GM12874 (cell line): ENCODE data around the gene HOXB2.

Experiments
- TF ChIP-seq, protein P1 (sequence below): IDR thresholded peaks from 2 replicates; pipeline ENCODE4 v1.5.1; 2011; ENCODE audit warnings: low read depth, mild to moderate bottlenecking, control low read depth, low read length, moderate library complexity; ENCODE audit not compliant: insufficient read depth

Gene HOXB2

DNA sequence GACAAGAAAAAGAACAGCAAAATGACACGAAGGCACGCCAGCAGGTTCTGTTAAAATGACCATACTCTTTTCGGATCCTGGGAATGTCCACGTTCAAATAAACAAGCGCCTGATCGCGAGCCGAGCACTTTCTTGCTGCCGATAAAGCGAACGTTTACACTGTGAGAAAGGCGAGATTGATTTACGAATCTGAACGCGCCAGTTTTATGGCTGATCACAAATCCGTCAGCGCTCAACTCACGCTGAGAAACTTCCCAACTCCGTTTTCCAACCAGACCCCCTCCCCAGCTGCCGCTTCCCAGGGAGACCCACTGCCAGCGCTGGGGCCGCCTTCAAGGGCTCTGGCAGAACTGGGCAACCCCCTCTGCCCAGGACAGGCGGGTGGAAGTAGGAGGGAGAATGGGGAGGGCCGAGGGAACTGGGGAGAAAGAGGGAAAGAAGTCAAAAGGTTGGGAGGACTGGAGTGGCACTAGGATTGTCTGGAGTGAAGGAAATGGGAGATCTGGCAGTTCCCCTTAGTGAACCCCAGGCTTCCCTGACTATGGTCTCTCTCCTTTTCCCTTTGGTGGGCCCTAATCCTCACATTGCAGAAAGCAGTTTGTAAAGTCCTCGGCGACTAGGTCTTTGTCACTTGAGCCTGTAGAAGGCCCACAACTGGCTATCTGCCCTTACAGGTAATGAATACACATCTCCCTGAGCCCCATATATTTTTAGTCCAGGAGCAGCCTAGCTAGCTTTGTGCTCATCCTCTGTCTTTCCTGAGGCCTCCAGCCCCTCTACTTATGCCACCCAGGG lies 26.3 kb upstream of the HOXB2 start:
- TF ChIP-seq, protein P1, sequence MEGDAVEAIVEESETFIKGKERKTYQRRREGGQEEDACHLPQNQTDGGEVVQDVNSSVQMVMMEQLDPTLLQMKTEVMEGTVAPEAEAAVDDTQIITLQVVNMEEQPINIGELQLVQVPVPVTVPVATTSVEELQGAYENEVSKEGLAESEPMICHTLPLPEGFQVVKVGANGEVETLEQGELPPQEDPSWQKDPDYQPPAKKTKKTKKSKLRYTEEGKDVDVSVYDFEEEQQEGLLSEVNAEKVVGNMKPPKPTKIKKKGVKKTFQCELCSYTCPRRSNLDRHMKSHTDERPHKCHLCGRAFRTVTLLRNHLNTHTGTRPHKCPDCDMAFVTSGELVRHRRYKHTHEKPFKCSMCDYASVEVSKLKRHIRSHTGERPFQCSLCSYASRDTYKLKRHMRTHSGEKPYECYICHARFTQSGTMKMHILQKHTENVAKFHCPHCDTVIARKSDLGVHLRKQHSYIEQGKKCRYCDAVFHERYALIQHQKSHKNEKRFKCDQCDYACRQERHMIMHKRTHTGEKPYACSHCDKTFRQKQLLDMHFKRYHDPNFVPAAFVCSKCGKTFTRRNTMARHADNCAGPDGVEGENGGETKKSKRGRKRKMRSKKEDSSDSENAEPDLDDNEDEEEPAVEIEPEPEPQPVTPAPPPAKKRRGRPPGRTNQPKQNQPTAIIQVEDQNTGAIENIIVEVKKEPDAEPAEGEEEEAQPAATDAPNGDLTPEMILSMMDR: no peak

DNA sequence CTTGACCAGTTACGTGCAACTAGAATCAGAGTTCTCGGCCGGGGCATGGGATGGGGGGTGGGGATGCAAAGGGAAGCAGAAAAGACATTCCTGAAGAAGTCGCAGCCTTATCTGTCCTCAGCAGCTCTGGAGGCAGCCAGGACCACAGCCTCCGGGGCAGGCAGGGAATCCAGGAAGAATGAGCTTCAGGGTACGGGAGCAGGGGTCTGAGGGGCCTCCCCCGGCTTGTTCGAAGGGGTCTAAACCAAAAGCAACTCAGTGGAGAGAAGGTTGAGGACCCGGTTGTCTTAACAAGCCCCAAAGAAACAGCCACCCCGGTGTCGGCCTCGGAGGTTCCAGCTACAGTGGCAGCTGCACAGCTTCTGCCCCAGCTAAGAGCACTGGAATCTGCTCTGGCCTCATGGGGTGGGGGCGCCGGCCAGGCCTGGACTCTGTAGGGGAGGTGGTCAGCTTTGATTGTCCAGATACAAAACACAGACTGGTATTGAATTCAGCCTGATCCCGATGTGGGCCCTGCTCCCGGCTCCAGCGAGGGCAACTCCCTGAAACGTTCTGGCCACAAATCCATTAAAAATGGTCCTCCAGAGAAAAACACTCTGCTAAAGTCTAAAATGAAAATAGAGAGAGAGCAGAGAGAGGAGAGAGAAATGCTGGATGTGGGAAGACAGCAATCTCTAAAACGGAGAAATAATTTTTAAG lies 25.6 kb upstream of the HOXB2 start:
- TF ChIP-seq, protein P1: no peak

DNA sequence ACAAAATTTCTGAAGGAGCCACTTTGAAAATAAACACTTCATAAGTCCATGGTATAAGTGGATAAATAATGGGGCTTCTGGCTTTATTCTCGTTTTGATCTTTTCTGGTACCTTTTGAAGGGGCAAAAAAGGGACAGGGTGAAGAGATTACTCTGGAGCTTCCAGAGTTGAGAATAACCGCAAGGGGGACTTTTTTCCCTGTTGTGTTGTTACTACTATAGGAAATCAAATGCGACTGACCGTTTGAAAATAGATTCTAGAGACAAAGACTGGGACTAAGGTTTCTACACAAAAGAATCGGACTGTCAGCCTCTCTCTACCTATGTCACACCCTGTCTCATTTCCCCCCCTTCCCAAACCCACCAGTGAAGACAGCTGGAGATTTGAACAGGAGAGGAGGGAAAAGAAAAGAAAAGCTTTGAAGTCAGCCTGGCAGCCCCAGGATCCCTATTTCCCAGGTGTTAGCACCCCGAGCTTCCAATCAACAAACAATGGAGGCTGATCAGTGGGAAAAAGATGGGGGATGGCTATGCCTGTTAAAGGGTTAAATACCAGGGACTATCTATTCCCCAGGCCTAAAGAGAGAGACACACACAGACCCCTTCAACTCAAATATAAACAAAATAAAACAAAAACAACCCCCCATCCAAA lies 24.9 kb upstream of the HOXB2 start:
- TF ChIP-seq, protein P1: no peak

DNA sequence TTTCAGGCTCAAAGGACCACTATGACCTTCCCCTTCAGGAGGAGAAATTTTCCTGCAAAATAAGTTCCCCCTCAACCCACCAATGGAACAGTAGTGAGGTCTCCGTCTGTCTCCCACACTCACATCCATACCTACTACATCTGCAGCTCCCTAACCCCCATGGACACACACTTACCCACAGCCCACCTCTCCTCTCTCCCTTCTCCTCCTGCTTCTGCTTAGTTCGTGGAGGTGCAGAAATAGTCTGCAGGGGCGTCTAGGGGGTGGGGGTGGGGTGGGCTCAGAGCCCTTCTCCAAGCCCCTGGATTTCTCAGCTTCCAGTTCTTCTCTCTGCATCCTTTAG lies 24.3 kb upstream of the HOXB2 start:
- TF ChIP-seq, protein P1: no peak

DNA sequence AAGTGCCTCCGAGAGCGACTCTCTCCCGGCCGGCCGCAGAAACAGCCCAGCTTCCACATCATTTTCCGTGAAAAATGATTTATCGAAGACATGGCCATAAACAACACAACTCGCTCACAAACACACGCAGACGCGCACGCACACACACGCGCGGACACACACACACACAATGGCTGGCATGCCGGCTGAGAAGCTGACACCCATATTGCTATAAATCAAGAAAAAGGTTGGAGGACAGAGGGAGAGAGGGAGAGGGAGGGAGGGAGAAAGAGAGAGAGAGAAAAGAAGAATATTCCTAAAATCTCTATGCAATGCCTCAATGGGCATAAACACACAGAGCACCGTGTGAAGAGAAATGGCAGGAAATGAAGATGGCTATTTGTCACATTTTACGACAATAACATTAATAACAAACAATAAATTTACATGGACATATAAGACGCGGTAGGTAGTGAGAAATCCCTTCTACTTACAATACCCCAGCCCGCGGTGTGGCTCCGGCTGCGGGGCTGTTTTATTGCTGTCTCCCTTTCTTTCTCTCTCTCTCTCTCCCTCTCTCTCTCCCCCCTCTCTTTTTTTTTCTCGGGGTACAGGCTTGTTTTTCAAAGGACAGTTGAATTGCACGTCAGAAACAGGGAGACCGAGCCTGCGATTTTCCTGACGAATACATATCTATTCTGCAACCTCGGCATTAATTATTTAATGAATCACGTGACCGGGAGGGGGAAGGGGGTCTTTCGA lies 23.8 kb upstream of the HOXB2 start:
- TF ChIP-seq, protein P1: no peak

DNA sequence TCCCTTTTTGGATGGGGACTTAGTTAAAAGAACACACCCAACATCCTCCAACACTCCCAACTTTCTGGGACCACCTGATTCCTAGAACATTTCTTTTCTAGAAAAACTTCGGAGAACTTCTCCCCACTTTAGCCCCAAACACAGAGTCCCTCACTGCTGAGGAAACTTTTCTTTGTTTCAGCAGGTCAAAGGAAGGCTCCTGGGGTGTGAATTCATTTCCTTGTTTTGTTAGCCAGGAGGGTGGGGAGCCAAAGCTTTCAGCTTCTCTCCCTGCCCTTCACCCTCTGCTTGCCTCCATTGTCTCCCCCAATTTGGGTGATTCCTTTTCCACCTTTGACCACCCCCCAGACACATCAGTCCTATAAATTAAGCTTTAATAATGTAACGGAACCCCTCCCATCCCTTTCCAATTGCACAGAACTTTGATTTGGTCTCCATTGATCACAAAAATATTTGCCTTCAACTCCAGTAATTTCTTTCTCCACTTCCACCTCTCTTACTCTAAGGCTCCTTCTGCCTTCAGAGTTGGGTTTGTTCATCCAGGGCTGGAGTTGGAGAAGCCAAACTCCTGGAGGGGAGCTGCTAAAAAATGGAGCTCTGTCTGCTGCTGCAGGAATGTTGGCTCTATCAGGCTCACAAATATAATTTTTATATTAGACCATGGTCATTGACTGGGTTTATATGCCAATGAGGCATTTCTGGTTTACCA lies 22.9 kb upstream of the HOXB2 start:
- TF ChIP-seq, protein P1: no peak

DNA sequence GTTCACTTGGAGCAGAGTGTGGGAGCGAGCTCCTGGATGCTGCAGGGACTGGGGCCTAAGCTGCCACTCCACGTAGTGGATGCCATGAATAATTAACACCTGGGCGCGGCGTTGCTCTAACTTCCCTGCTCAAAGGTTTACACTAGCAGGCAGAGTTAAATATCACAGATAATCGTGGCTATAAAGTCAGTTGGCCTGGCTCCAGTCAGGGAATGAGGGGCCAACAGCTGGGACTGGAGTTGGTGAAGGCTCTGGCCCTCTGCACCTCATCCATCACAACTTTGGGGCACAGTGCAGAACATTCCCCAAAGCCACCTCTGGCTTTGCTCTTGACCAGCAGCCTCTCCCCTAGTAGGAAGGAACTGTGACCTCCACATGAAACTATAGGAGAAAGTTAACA lies 22.3 kb upstream of the HOXB2 start:
- TF ChIP-seq, protein P1: no peak
